Fibroblast of skin of scalp (primary cell): ENCODE measurements around the gene STK10.
"Not testable (repeated sequence)": the region's sequence is repeated elsewhere in the genome, so short reads cannot be mapped to it uniquely, and the experiment has no call there.

Experiments used
- DNase-seq: peaks from one replicate; pipeline ENCODE4 v3.0.0-alpha.2; 2013

The STK10 gene

DNA sequence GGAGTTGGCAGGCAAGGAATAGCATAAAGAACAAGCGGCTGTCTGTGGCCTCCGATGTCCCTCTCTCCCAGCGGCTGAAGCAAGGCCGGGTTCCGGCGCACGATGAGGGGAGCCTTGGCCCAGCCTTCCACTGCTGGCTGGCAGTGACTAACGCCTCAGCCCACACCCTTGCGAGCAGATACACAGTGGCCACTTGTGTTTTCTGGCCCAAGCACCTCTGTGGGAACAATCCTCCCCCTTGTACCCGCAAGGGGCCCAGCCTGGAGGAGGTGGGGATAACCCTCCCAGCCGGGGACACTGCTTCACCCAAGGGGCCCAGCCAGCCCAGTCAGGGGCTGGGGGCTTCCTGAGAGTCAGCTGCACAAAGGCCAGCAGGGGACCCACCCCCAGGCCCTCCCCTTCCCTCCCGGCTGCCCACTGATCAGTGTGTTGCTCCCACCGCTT, 23.2 kb downstream of the STK10 start:
- no peak for DNase-seq

DNA sequence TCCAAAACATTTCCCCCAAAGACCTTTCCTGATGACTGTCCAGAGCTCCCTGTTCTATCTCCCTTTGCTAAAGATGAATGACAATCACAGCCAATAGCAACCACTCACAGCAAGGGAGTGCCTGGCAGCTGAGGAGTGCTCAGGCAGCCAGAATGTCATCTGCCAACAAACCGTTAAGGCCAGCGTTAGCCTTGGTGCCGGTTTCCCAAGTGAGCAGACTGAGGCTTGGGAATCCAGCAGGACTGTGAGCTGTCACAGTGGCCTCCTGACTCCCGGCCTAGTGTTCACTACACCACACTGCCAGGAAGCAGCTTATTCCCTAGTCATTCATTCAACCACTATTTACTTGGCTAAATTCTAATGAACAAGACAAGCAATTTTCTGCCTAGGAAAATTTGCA, 24.7 kb downstream of the STK10 start:
- DNase-seq = no peak

GRCh38 chr5:172162987-172163343, 25.1 kb downstream of the STK10 start:
- DNase-seq = no peak

DNA sequence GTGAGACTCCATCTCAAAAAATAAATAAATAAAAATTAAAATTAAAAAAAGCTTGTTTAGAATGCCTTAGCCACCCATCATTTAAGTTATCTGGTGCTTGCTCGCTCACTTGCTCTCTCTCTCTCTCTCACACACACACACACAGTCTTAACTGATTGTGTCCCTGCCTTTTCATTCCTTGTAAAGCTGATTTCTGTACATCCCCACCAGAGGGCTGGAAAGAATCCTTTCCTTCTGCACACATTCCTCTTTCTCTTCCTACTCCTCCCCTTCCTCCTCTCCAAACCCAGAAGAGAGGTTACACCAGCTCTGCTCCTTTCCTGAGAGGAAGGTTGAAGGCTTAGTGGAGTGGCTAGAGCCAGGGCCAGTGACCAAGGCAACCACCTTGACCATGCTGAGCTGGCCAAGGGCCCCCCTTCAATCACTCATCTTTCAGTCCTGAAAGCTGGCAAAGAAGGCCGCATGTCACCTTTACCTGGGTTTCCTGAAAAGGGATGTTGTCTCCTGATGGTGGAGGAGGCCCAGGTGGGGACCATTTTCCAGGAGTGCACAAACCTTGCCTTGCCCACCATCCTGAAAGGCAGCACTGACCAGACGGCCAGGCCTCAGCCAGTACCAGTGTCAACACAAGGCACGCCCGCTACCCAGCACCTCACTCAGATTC, 25.6 kb downstream of the STK10 start:
- DNase-seq = peak; percentile 45

- DNase-seq = no peak
These were observed 27.5 kb downstream of the STK10 start for GRCh38 chr5:172160506-172160905.

DNA sequence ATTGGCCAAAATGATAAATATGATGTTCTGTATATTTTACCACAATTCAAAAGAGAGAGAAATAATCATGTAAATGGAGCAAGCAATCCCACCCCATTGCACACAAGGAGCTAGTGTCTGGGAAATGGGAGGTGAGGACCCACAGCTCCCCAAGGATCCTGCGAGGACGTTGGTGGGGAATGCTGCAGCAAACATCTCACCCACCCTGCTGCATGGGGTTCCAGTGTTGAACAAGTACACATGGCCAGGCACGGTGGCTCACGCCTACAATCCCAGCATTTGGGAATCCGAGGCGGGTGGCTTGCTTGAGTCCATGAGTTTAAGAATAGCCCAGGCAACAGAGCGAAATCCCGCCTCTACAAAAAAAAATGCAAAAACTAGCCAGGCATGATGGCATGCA, 29.0 kb downstream of the STK10 start:
- no peak for DNase-seq

GRCh38 chr5:172156541-172156994, 31.5 kb downstream of the STK10 start:
- no peak for DNase-seq

DNA sequence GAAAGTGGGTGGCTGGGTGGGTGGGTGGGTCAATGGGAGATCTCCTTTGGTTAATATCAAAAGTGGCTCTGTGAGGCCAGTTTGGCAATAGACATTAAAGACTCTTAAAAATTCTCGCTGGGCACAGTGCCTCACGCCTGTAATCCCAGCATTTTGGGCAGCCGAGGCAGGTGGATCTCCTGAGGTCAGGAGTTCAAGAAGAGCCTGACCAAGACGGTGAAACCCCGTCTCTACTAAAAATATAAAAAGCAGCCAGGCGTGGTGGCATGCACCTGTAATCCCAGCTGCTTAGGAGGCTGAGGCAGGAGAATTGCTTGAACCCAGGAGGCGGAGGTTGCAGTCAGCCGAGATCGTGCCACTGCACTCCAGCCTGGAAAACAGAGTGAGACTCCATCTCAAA, 32.9 kb downstream of the STK10 start:
- not testable (repeated sequence) for DNase-seq

GRCh38 chr5:172153695-172154094, 34.3 kb downstream of the STK10 start:
- DNase-seq = no peak

- DNase-seq = no peak
These were observed 36.3 kb downstream of the STK10 start for GRCh38 chr5:172151661-172152210.

DNA sequence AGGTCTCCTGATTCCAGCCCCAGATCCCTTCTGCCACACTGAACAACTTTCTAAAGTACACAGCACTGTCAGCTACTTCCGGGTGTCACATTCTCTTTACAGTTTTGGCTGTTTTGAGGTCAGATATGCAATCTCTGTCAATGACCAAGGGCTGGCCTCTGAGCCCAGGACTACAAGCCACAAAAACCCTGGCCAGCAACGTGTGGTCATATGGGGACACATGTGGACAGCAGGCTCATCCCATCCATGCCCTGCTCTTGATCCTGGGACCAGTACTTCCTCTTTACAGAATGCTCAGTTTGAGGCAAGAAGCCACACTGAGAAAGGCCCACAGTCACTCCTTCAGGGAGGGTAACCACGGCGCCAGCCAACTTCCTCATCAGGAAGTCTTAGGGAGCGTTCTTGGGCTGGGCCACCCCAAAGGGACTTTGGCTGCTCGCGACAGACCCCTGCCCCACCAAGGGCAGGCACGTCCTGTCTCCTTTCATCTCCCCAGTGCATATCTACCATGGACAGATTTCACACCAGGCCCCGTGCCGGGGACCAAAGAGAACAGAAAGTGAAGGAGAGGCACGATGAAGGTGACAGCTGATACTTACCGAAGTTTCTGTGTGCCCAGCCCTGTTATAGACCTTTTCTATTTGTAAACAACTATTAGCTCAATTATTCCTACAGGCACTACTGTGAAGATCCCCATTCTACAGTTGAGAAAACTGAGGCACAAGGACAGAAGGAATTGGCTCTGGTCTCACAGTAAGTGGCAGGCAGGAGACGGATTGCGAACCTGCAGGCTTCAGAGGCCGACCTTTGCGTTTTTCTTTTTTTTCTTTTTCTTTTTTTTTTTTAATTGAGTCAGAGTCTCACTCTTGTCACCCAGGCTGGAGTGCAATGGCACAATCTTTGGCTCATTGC, 37.3 kb downstream of the STK10 start:
- no peak for DNase-seq

DNA sequence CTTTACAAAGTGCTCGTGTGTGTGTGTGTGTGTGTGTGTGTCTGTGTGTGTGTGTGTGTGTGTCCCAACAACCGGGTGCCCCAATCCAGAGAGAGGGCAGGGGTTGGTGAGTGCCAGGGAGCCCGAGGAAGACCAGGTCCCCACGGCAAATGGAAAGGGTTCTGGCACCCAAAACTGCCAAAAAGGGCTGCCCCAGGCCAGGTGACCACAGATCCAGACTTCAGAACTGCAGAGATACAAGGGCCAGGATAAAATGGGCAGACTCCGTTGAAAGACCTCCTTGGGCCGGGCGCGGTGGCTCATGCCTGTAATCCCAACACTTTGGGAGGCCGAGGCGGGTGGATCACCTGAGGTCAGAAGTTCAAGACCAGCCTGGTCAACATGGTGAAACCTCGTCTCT, 38.5 kb downstream of the STK10 start:
- DNase-seq = not testable (repeated sequence)

DNA sequence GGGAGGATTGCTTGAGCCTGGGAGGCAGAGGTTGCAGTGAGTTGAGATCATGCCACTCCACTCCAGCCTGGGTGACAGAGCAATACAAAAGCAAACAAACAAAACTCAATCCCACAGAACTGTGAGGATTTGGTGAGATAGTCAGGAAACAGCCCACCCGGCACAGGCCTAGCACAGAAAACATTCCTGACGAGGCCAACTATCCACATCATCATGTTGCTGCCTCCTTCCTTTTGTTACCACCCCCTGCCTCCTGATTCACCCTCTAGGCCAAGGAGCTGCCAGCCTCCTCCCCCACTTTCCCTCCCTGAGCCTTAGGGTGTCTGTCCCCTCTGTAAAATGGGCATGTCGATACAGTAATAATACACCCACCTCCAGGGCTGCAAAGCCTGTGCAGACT, 39.0 kb downstream of the STK10 start:
- peak; percentile 77 for DNase-seq

- DNase-seq = no peak
These were observed 39.6 kb downstream of the STK10 start for GRCh38 chr5:172148381-172148780.

DNA sequence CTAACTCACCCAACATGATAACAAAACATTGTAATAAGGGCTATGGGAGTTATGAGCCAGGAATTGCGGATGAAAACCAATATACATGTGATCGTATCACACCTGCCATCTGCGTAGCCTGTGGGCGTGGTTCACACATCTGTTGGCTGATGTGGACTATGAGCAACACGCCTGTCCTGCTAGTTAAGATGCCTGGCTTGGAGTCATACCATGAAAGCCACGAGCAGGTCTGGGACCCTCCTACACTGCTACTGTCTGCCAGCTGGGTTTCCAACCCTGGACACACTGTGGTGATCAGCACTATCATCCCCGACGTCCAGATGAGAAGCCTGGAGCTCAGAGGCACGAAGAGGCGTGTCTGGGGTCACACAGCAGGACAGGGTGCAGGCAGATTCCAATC, 40.2 kb downstream of the STK10 start:
- DNase-seq = no peak

GRCh38 chr5:172146748-172147092, 41.3 kb downstream of the STK10 start:
- DNase-seq = no peak

GRCh38 chr5:172145870-172146747, 41.9 kb downstream of the STK10 start:
- no peak for DNase-seq

GRCh38 chr5:172144931-172145869, 42.8 kb downstream of the STK10 start:
- DNase-seq = no peak

- peak; percentile 28 for DNase-seq
These were observed 43.7 kb downstream of the STK10 start for GRCh38 chr5:172144291-172144815.

DNA sequence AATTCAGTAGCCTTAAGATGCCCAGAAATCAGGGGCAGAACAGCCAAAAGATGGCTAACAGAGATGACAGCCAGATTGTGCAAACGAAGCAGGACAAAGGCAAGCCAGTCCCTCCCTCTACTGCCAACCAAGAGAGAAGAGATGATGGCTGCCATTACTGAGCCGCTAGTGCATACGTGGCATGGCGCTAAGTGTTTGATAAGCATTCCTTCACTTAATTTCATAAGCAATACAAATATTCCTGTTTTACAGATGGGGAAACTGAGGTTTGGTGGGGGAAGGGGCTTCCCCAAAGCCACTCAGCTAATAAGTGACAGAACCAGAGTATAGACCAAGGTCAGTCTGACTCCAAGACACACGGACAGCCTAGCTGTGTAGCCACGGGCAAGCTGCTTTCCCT, 44.1 kb downstream of the STK10 start:
- no peak for DNase-seq

DNA sequence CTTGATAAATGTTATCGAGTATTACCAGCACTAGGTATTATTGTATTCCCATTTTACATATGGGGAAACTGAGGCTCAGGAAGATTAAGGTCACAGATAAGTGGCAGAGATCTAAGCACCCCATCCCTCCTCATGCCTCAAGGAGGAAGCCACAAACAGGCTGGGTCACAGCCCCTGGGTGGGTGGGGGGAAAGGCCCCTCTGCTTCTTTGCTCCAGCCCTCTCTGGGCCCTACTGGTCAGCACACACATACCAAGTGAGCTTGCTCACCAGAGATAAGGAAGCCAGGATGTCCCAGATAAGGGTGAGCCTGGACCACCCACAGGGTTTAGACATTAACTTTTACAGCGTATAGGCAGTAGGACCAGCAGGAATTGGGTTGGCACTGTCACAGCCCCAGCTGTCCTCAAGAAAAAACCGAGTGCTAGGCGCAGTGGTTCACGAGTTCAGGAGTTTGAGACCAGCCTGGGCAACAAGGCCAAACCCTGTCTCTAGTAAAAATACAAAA, 45.3 kb downstream of the STK10 start:
- no peak for DNase-seq
